Mesenchymal stem cell (in vitro differentiated cells and primary cell): ENCODE results near the gene CDH19. TPM values are rescaled to one million over a fixed set of nuclear protein-coding genes. Genes with fewer than 3 reads are reported as not detected.

Experiments
- DNase-seq: peaks from one replicate; pipeline ENCODE4 v3.0.0-alpha.2; 2013
- H2AFZ ChIP-seq: one replicate; pipeline ENCODE4 v1.6.1; 2013; ENCODE audit warnings: low read depth, mild to moderate bottlenecking, control low read depth, inconsistent platforms, low read length, moderate library complexity
- H2AK5ac ChIP-seq: 2 replicates; pipeline ENCODE4 v1.6.1; 2013; ENCODE audit warnings: low read length, moderate library complexity, mild to moderate bottlenecking, inconsistent platforms; ENCODE audit not compliant: severe bottlenecking
- H2BK120ac ChIP-seq: one replicate; pipeline ENCODE4 v1.6.1; 2013; ENCODE audit warnings: low read depth, mild to moderate bottlenecking, inconsistent platforms, low read length, moderate library complexity
- H2BK12ac ChIP-seq, 2 experiments: one replicate each; pipeline ENCODE4 v1.6.1; 2013; ENCODE audit warnings: inconsistent platforms in 2 of 2, low read length in 2 of 2, mild to moderate bottlenecking in 2 of 2, moderate library complexity in 2 of 2, control low read depth in 1 of 2
- H2BK15ac ChIP-seq: one replicate; pipeline ENCODE4 v1.6.1; 2013; ENCODE audit warnings: mild to moderate bottlenecking, low read depth, inconsistent platforms; ENCODE audit not compliant: poor library complexity, severe bottlenecking
- H2BK5ac ChIP-seq: 2 replicates; pipeline ENCODE4 v1.6.1; 2013; ENCODE audit warnings: low read depth, mild to moderate bottlenecking, low read length, control low read depth, inconsistent platforms; ENCODE audit not compliant: poor library complexity, severe bottlenecking
- H3K14ac ChIP-seq, 2 experiments: one replicate each; pipeline ENCODE4 v1.6.1; 2013; ENCODE audit warnings: inconsistent platforms in 2 of 2, low read length in 2 of 2, control low read depth in 1 of 2, mild to moderate bottlenecking in 1 of 2, moderate library complexity in 1 of 2
- H3K18ac ChIP-seq, 2 experiments: one replicate each; pipeline ENCODE4 v1.6.1; 2013; ENCODE audit warnings: inconsistent platforms in 2 of 2, low read length in 2 of 2, control low read depth in 1 of 2, low read depth in 1 of 2, mild to moderate bottlenecking in 1 of 2
- H3K23ac ChIP-seq, 2 experiments: one replicate each; pipeline ENCODE4 v1.6.1; 2013; ENCODE audit warnings: inconsistent platforms in 2 of 2, low read length in 2 of 2, mild to moderate bottlenecking in 2 of 2, moderate library complexity in 2 of 2, control low read depth in 1 of 2
- H3K27ac ChIP-seq: 2 replicates; pipeline ENCODE4 v1.5.1; 2013; ENCODE audit warnings: mild to moderate bottlenecking, moderate library complexity, low read length, control low read depth, inconsistent platforms; ENCODE audit not compliant: poor library complexity, severe bottlenecking
- H3K27me3 ChIP-seq, 2 experiments: 2 replicates each; pipeline versions ENCODE4 v1.6.1 to v1.7.0; 2013; ENCODE audit warnings: low read length in 2 of 2, mild to moderate bottlenecking in 2 of 2, moderate library complexity in 2 of 2, control low read depth in 1 of 2, inconsistent platforms in 1 of 2; ENCODE audit not compliant: control insufficient read depth in 1 of 2, insufficient read depth in 1 of 2
- H3K36me3 ChIP-seq, 2 experiments: 2 replicates each; pipeline versions ENCODE4 v1.6.1 to v1.7.0; 2013; ENCODE audit warnings: low read length in 2 of 2, control low read depth in 1 of 2, inconsistent platforms in 1 of 2, low read depth in 1 of 2, mild to moderate bottlenecking in 1 of 2; ENCODE audit not compliant: insufficient read depth in 2 of 2, control insufficient read depth in 1 of 2
- H3K4ac ChIP-seq, 2 experiments: one replicate each; pipeline ENCODE4 v1.6.1; 2013; ENCODE audit warnings: inconsistent platforms in 2 of 2, low read length in 2 of 2, mild to moderate bottlenecking in 2 of 2, moderate library complexity in 2 of 2, control low read depth in 1 of 2, low read depth in 1 of 2
- H3K4me1 ChIP-seq: 2 replicates; pipeline ENCODE4 v1.6.1; 2013; ENCODE audit warnings: low read depth, low read length, control low read depth; ENCODE audit not compliant: control insufficient read depth, insufficient read depth
- H3K4me2 ChIP-seq: 2 replicates; pipeline ENCODE4 v1.6.1; 2013; ENCODE audit warnings: low read length, mild to moderate bottlenecking, inconsistent platforms; ENCODE audit not compliant: poor library complexity, severe bottlenecking
- H3K4me3 ChIP-seq, 2 experiments: 2 replicates each; pipeline versions ENCODE4 v1.5.1 to v1.7.0; 2013; ENCODE audit warnings: low read length in 2 of 2, mild to moderate bottlenecking in 2 of 2, control low read depth in 1 of 2, low read depth in 1 of 2; ENCODE audit not compliant: insufficient read depth in 1 of 2
- H3K79me1 ChIP-seq: replicated peaks from 2 replicates; pipeline ENCODE4 v1.6.1; 2013; ENCODE audit warnings: mild to moderate bottlenecking, control low read depth, low read length, inconsistent platforms; ENCODE audit not compliant: poor library complexity, severe bottlenecking
- H3K9ac ChIP-seq: 2 replicates; pipeline ENCODE4 v1.7.0; 2013; ENCODE audit warnings: mild to moderate bottlenecking, low read length, moderate library complexity
- H3K9me3 ChIP-seq: 2 replicates; pipeline ENCODE4 v1.7.0; 2013; ENCODE audit warnings: mild to moderate bottlenecking, low read length; ENCODE audit not compliant: control insufficient read depth
- H4K8ac ChIP-seq: one replicate; pipeline ENCODE4 v1.6.1; 2013; ENCODE audit warnings: inconsistent platforms, mild to moderate bottlenecking, low read length, moderate library complexity
- H4K91ac ChIP-seq: one replicate; pipeline ENCODE4 v1.6.1; 2013; ENCODE audit warnings: mild to moderate bottlenecking, low read length, inconsistent platforms
- WGBS: methylation state at CpG from one replicate; pipeline ENCODE4 v1.1.7; 2013; ENCODE audit warnings: mixed read lengths; 5-methylcytosine and 5-hydroxymethylcytosine counted together
- polyA plus RNA-seq, 2 experiments: library from polyadenylated mRNA; stranded (reverse); fragments of 200-250 nt; gene quantifications; one replicate each; pipeline ENCODE4 v1.2.3, GENCODE V29; 2013

CDH19 gene
- polyA plus RNA-seq (2013, experiment 1 of 2), result under 0.01 TPM
- polyA plus RNA-seq (2013, experiment 2 of 2), result under 0.01 TPM

- Histone ChIP-seq H3K9me3 (no peaks in the 10 kb centered on the region), H2AK5ac (no peak within 1 kb of the TSS), H4K8ac (no peak within 1 kb of the TSS), H2BK5ac (no peak within 1 kb of the TSS), H3K23ac (no peak within 1 kb of the TSS), H2BK120ac (no peak within 1 kb of the TSS), H3K4ac (no peak within 1 kb of the TSS), H2AFZ (no peak within 1 kb of the TSS), H3K4me2 (no peak within 1 kb of the TSS), H3K4me1 (no peaks in the 10 kb centered on the region), H3K4me3 (no peak within 1 kb of the TSS), H3K79me1 (no peaks in the 10 kb centered on the region), H3K27me3 (no peaks in the 10 kb centered on the region), H3K14ac (no peak within 1 kb of the TSS), H2BK15ac (no peak within 1 kb of the TSS), H3K36me3 (no peaks in the 10 kb centered on the region), H3K9ac (no peak within 1 kb of the TSS), H2BK12ac (no peak within 1 kb of the TSS), H4K91ac (no peak within 1 kb of the TSS), H3K27ac (no peak within 1 kb of the TSS), H3K18ac (no peak within 1 kb of the TSS)
- DNase-seq, result peak; percentile 16
- 74% methylated on average over 4 of the region's 9 CpGs for WGBS
Observed at GRCh38 chr18:66603941-66604627, at the start of gene CDH19. TSS of gene CDH19 (minus strand) at chr18:66604090. CDS start at chr18:66572204, 31,886 bp downstream.

- Histone ChIP-seq H3K9me3 (no peaks in the 10 kb centered on the region), H4K91ac (no peak overlapping the region)
Observed at GRCh38 chr18:66647671-66648070, 43.8 kb upstream of the CDH19 start.

GRCh38 chr18:66646609-66647008 is 42.7 kb upstream of the CDH19 start:
- no peak overlapping the region for H3K4ac ChIP-seq
- no peak overlapping the region for H2BK120ac ChIP-seq
- 100% methylated on average over 2 of the region's 2 CpGs for WGBS
- no peak overlapping the region for H2BK15ac ChIP-seq
- no peak overlapping the region for H2BK5ac ChIP-seq
- H3K79me1 ChIP-seq, result no peaks in the 10 kb centered on the region
- no peak overlapping the region for H2AFZ ChIP-seq
- H3K4me2 ChIP-seq, result no peak overlapping the region
- H2BK12ac ChIP-seq, result no peak overlapping the region
- H3K14ac ChIP-seq, result no peak overlapping the region
- no peaks in the 10 kb centered on the region for H3K4me1 ChIP-seq
- peak; percentile 4 for DNase-seq
- no peak overlapping the region for H3K18ac ChIP-seq
- no peak overlapping the region for H3K9ac ChIP-seq
- no peaks in the 10 kb centered on the region for H3K27me3 ChIP-seq
- H3K36me3 ChIP-seq, result no peaks in the 10 kb centered on the region
- H4K91ac ChIP-seq, result no peak overlapping the region
- no peak overlapping the region for H3K4me3 ChIP-seq
- H3K23ac ChIP-seq, result no peak overlapping the region
- no peak overlapping the region for H2AK5ac ChIP-seq
- no peaks in the 10 kb centered on the region for H3K9me3 ChIP-seq
- H4K8ac ChIP-seq, result no peak overlapping the region
- H3K27ac ChIP-seq, result no peak overlapping the region

More at GRCh38 chr18:66647671-66648070, 43.8 kb upstream of the CDH19 start:
- Histone ChIP-seq H3K27ac (no peak overlapping the region), H3K14ac (no peak overlapping the region), H2BK15ac (no peak overlapping the region), H3K23ac (no peak overlapping the region), H2BK120ac (no peak overlapping the region), H3K4ac (no peak overlapping the region), H3K9ac (no peak overlapping the region), H2BK5ac (no peak overlapping the region), H3K4me1 (no peaks in the 10 kb centered on the region), H4K8ac (no peak overlapping the region), H3K79me1 (no peaks in the 10 kb centered on the region), H3K4me3 (no peak overlapping the region), H2AFZ (no peak overlapping the region), H3K36me3 (no peaks in the 10 kb centered on the region), H3K18ac (no peak overlapping the region), H3K27me3 (no peaks in the 10 kb centered on the region), H3K4me2 (no peak overlapping the region), H2BK12ac (no peak overlapping the region), H2AK5ac (no peak overlapping the region)
- no peak for DNase-seq
- no CpG with 5 or more reads among the region's 1 CpG for WGBS

- Histone ChIP-seq H3K4me1 (no peaks in the 10 kb centered on the region), H2BK5ac (no peak overlapping the region), H3K4me2 (no peak overlapping the region), H2AFZ (no peak overlapping the region), H3K23ac (no peak overlapping the region), H3K14ac (no peak overlapping the region), H3K4me3 (no peak overlapping the region), H2BK15ac (no peak overlapping the region), H4K91ac (no peak overlapping the region), H2AK5ac (no peak overlapping the region), H2BK120ac (no peak overlapping the region), H4K8ac (no peak overlapping the region), H3K18ac (no peak overlapping the region), H3K36me3 (no peaks in the 10 kb centered on the region), H3K9ac (no peak overlapping the region), H3K4ac (no peak overlapping the region), H3K9me3 (no peaks in the 10 kb centered on the region), H2BK12ac (no peak overlapping the region), H3K27me3 (no peaks in the 10 kb centered on the region), H3K27ac (no peak overlapping the region), H3K79me1 (no peaks in the 10 kb centered on the region)
- no CpG with 5 or more reads among the region's 1 CpG for WGBS
- DNase-seq, result no peak
Observed at GRCh38 chr18:66645983-66646382, 42.1 kb upstream of the CDH19 start.
